B cell (primary cell): ENCODE data around the gene PLSCR3. TPM values are rescaled to one million over a fixed set of nuclear protein-coding genes. Genes with fewer than 3 reads are reported as not detected.
A peak's percentile ranks its signal among the peaks of the same experiment; 100 is the strongest.

Source experiments
- ATAC-seq: fragments of 200-7000 bp; cut with Tn5 transposase; one replicate; pipeline ENCODE4 v1.10.0; 2021; ENCODE audit warnings: low read depth, mild to moderate bottlenecking, moderate number of reproducible peaks, moderate library complexity
- CTCF ChIA-PET: fragments of 350-600 bp; sonication (Branson Sonifier 250); formaldehyde crosslinking; loops from one replicate; lab custom pipeline; 2021; ENCODE audit warnings: antibody characterized with exemption, inconsistent platforms; lab: Charles Lee
- POLR2A ChIA-PET: fragments of 350-600 bp; sonication (Branson Sonifier 250); formaldehyde crosslinking; loops from one replicate; lab custom pipeline; 2021; ENCODE audit warnings: antibody characterized with exemption; lab: Charles Lee
- DNase-seq: peaks from one replicate; pipeline ENCODE4 v3.0.0; 2013
- H2AFZ ChIP-seq: 2 replicates; pipeline ENCODE4 v1.6.1; 2012; ENCODE audit warnings: mild to moderate bottlenecking, low read depth, low read length; ENCODE audit not compliant: insufficient read depth, poor library complexity, severe bottlenecking
- H3K27ac ChIP-seq, 2 donors: 1 replicate in 1 of 2; 2 replicates in 1 of 2; pipeline ENCODE4 v1.5.1; 2012 to 2013; ENCODE audit warnings: low read length in 2 of 2, mild to moderate bottlenecking in 2 of 2, moderate library complexity in 1 of 2
- H3K27me3 ChIP-seq, 4 experiments: fragments of 200-600 bp in 1 of 4; sonication (generic) in 1 of 4; replicated peaks in 1 of 4; 1 replicate in 2 of 4; 2 replicates in 2 of 4; pipeline versions ENCODE4 v1.6.1 to v1.7.0; 2013 to 2016; ENCODE audit warnings: low read length in 3 of 4, mild to moderate bottlenecking in 2 of 4, mixed read lengths in 1 of 4, moderate library complexity in 1 of 4; ENCODE audit not compliant: insufficient read depth in 4 of 4, control insufficient read depth in 3 of 4; ENCODE audit errors: control extremely low read depth in 1 of 4
- H3K36me3 ChIP-seq, 2 experiments: replicated peaks in 1 of 2; 1 replicate in 1 of 2; 2 replicates in 1 of 2; pipeline versions ENCODE4 v1.6.1 to v1.7.1; 2013; ENCODE audit warnings: low read length in 1 of 2; ENCODE audit not compliant: insufficient read depth in 2 of 2, control insufficient read depth in 1 of 2; ENCODE audit errors: control extremely low read depth in 1 of 2, extremely low read depth in 1 of 2
- H3K4me1 ChIP-seq, 2 donors: fragments of 200-600 bp in 1 of 2; sonication (generic) in 1 of 2; 1 replicate in 1 of 2; 2 replicates in 1 of 2; pipeline versions ENCODE4 v1.5.1 to v1.6.1; 2013 to 2017; ENCODE audit warnings: low read length in 2 of 2; ENCODE audit not compliant: control insufficient read depth in 2 of 2, insufficient read depth in 2 of 2
- H3K4me2 ChIP-seq: replicated peaks from 2 replicates; pipeline ENCODE3; 2012; ENCODE audit warnings: mild to moderate bottlenecking, low read depth, low read length; ENCODE audit not compliant: poor library complexity, severe bottlenecking
- H3K4me3 ChIP-seq, 5 experiments: fragments of 200-600 bp in 1 of 5; sonication (generic) in 1 of 5; 1 replicate in 3 of 5; 2 replicates in 2 of 5; pipeline versions ENCODE4 v1.5.1 to v1.7.0; 2011 to 2016; ENCODE audit warnings: low read length in 4 of 5, mild to moderate bottlenecking in 4 of 5, low read depth in 2 of 5, control low read depth in 1 of 5, moderate library complexity in 1 of 5; ENCODE audit not compliant: insufficient read depth in 1 of 5; ENCODE audit errors: control extremely low read depth in 1 of 5, extremely low read depth in 1 of 5
- H3K79me2 ChIP-seq: fragments of 200-600 bp; sonication (generic); one replicate; pipeline ENCODE4 v1.6.0; 2016; ENCODE audit warnings: low read length; ENCODE audit not compliant: control insufficient read depth, insufficient read depth
- H3K9ac ChIP-seq: fragments of 200-600 bp; sonication (generic); 2 replicates; pipeline ENCODE4 v1.6.1; 2017; ENCODE audit warnings: mild to moderate bottlenecking, low read length, moderate library complexity
- H3K9me3 ChIP-seq, 3 donors: one replicate each; pipeline versions ENCODE4 v1.6.1 to v1.7.1; 2013; ENCODE audit warnings: low read length in 2 of 3; ENCODE audit not compliant: control insufficient read depth in 2 of 3, insufficient read depth in 1 of 3; ENCODE audit errors: control extremely low read depth in 1 of 3
- H4K20me1 ChIP-seq: 2 replicates; pipeline ENCODE4 v1.6.0; 2012; ENCODE audit warnings: mild to moderate bottlenecking, low read length; ENCODE audit not compliant: insufficient read depth, control insufficient read depth, poor library complexity, severe bottlenecking
- H3K27ac Mint-ChIP-seq: one replicate; pipeline ENCODE4 v1.8.0; 2021; ENCODE audit warnings: mixed read lengths
- H3K27me3 Mint-ChIP-seq: one replicate; pipeline ENCODE4 v1.8.0; 2021; ENCODE audit warnings: mixed read lengths
- H3K4me1 Mint-ChIP-seq: one replicate; pipeline ENCODE4 v1.8.0; 2021; ENCODE audit warnings: mixed read lengths
- H3K4me3 Mint-ChIP-seq: one replicate; pipeline ENCODE4 v1.8.0; 2021; ENCODE audit warnings: mixed read lengths
- H3K9me3 Mint-ChIP-seq: one replicate; pipeline ENCODE4 v1.8.0; 2022; ENCODE audit warnings: mixed read lengths; ENCODE audit not compliant: insufficient read depth
- EZH2 ChIP-seq: IDR thresholded peaks from 2 replicates; pipeline ENCODE4 v1.6.1; 2012; ENCODE audit warnings: borderline replicate concordance, low read depth, mild to moderate bottlenecking, moderate library complexity, low read length; ENCODE audit not compliant: insufficient read depth, poor library complexity, severe bottlenecking
- WGBS: methylation state at CpG from one replicate; pipeline ENCODE4 v1.1.5; 2013; ENCODE audit warnings: missing lambda C conversion rate; ENCODE audit not compliant: insufficient coverage; 5-methylcytosine and 5-hydroxymethylcytosine counted together
- intact Hi-C: fragments of 100-400 bp; cut with micrococcal nuclease; formaldehyde crosslinking; loops from one replicate; pipeline ENCODE4 v1.10.0; 2022
- polyA plus RNA-seq: library from polyadenylated mRNA; depleted of rRNA; stranded (reverse); fragments of >200 nt; gene quantifications from 2 replicates; pipeline ENCODE4 v1.2.3, GENCODE V29; 2012
- total RNA-seq, 2 donors: library from RNA; stranded (reverse); fragments of 120-200 nt in 1 of 2; gene quantifications; 1 replicate in 1 of 2; 2 replicates in 1 of 2; pipeline versions ENCODE4 v1.2.3 to v1.2.4, GENCODE V29; 2013 to 2022
- TF ChIP-seq, protein P1 (sequence below): fragments of 200-600 bp; IDR thresholded peaks from one replicate; pipeline ENCODE4 v1.8.0; 2022; ENCODE audit warnings: antibody characterized with exemption, mild to moderate bottlenecking

PLSCR3 gene
- total and polyA plus RNA-seq, 2 donors (not counting 1 experiment from before 2014, with no cell fraction given): 31.6 to 122 TPM

GRCh38 chr17:7356072-7356549, 38.2 kb downstream of the PLSCR3 start:
- H3K9me3 ChIP-seq: no peaks in the 10 kb centered on the region
- WGBS: 4% methylated on average over 10 of the region's 12 CpGs
- TF ChIP-seq EZH2: no peak
- TF ChIP-seq, protein P1, sequence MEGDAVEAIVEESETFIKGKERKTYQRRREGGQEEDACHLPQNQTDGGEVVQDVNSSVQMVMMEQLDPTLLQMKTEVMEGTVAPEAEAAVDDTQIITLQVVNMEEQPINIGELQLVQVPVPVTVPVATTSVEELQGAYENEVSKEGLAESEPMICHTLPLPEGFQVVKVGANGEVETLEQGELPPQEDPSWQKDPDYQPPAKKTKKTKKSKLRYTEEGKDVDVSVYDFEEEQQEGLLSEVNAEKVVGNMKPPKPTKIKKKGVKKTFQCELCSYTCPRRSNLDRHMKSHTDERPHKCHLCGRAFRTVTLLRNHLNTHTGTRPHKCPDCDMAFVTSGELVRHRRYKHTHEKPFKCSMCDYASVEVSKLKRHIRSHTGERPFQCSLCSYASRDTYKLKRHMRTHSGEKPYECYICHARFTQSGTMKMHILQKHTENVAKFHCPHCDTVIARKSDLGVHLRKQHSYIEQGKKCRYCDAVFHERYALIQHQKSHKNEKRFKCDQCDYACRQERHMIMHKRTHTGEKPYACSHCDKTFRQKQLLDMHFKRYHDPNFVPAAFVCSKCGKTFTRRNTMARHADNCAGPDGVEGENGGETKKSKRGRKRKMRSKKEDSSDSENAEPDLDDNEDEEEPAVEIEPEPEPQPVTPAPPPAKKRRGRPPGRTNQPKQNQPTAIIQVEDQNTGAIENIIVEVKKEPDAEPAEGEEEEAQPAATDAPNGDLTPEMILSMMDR: peak; percentile 90
- no peaks in the 10 kb centered on the region for H3K27me3 ChIP-seq
- no peaks in the 10 kb centered on the region for H3K36me3 ChIP-seq
- ChIA-PET CTCF (interaction anchor here (0.5 to 5.9 kb wide), 37 partner anchors 11 to 332 kb away, joined by 3 to 43 read pairs (median 5); partner anchors contain the start of genes ACAP1, NEURL4, NLGN2 and PLSCR3), POLR2A (interaction anchor here (0.6 to 1.2 kb wide), 3 partner anchors 79 to 88 kb away, joined by 3 to 6 read pairs (median 3); partner anchors contain the start of gene TMEM102)
- H3K9ac ChIP-seq: no peak overlapping the region
- H3K4me1 Mint-ChIP-seq: peaks cover 27% of the 10 kb centered on the region
- peaks cover 11 to 32% of the 10 kb centered on the region in 2 donors for H3K4me1 ChIP-seq
- H3K27me3 Mint-ChIP-seq: no peaks in the 10 kb centered on the region
- peaks cover 5% of the 10 kb centered on the region for H4K20me1 ChIP-seq
- ATAC-seq (peak; percentile 51), DNase-seq (peak; percentile 88)
- H3K4me3 ChIP-seq: no peak overlapping the region
- peak overlapping the region; percentile 30 for H3K4me2 ChIP-seq
- peaks cover 14% of the 10 kb centered on the region for H3K79me2 ChIP-seq
- no peaks in the 10 kb centered on the region for H3K9me3 Mint-ChIP-seq
- H2AFZ ChIP-seq: no peak overlapping the region
- peak overlapping the region; percentile 39 for H3K4me3 Mint-ChIP-seq
- H3K27ac ChIP-seq: no peak overlapping the region
- intact Hi-C loops: loop anchor here (1.0 kb wide), 7 partner anchors 38 to 332 kb away; partner anchors contain the start of genes PLSCR3, POLR2A, SENP3 and TMEM102
- H3K27ac Mint-ChIP-seq: no peak overlapping the region

- Mint-ChIP-seq H3K27me3 (no peaks in the 10 kb centered on the region), H3K4me1 (peaks cover 30% of the 10 kb centered on the region), H3K9me3 (no peaks in the 10 kb centered on the region), H3K27ac (no peak overlapping the region), H3K4me3 (no peak overlapping the region)
- Histone ChIP-seq H3K9me3 (no peaks in the 10 kb centered on the region), H4K20me1 (peaks cover 10% of the 10 kb centered on the region), H2AFZ (no peak overlapping the region), H3K4me1 (peaks cover 14 to 37% of the 10 kb centered on the region in 2 donors), H3K36me3 (peaks cover 0 to 2% of the 10 kb centered on the region in 2 experiments), H3K4me3 (no peak overlapping the region), H3K9ac (no peak overlapping the region), H3K27me3 (no peaks in the 10 kb centered on the region), H3K4me2 (peak overlapping the region; percentile 30), H3K79me2 (peaks cover 14% of the 10 kb centered on the region), H3K27ac (no peak overlapping the region)
- TF ChIP-seq, protein P1: no peak
- no peak for TF ChIP-seq EZH2
- intact Hi-C loops: no loop called here
- ChIA-PET CTCF (interaction anchor here (0.5 to 5.9 kb wide), 34 partner anchors 10 to 332 kb away, joined by 3 to 43 read pairs (median 6); partner anchors contain the start of genes ACAP1, NEURL4, NLGN2 and PLSCR3), POLR2A (interaction anchor here (0.9 to 1.2 kb wide), 2 partner anchors 80 to 81 kb away, joined by 3 read pairs; partner anchors contain the start of gene TMEM102)
- ATAC-seq (no peak), DNase-seq (no peak)
- WGBS: no CpG with 5 or more reads among the region's 8 CpGs
Observed at GRCh38 chr17:7355573-7355972, 38.8 kb downstream of the PLSCR3 start.
